Neutrophil (primary cell): ENCODE data around the gene MAP2K7.
A peak's percentile ranks its signal among the peaks of the same experiment; 100 is the strongest.

Experiments
- H3K27ac ChIP-seq: fragments of 200-600 bp; sonication (generic); 2 replicates; pipeline ENCODE4 v1.5.1; 2016; ENCODE audit warnings: mild to moderate bottlenecking, moderate library complexity
- H3K27me3 ChIP-seq: fragments of 200-600 bp; sonication (generic); 2 replicates; pipeline ENCODE4 v1.6.0; 2016; ENCODE audit warnings: mild to moderate bottlenecking
- H3K36me3 ChIP-seq: fragments of 200-600 bp; sonication (generic); 2 replicates; pipeline ENCODE4 v1.5.1; 2017
- H3K4me1 ChIP-seq, 2 experiments: fragments of 200-600 bp in 1 of 2; sonication (generic) in 1 of 2; 1 replicate in 1 of 2; 2 replicates in 1 of 2; pipeline versions ENCODE4 v1.5.1 to v1.6.1; 2013 to 2016; ENCODE audit warnings: low read depth in 1 of 2, low read length in 1 of 2, mild to moderate bottlenecking in 1 of 2, moderate library complexity in 1 of 2; ENCODE audit not compliant: control insufficient read depth in 1 of 2, insufficient read depth in 1 of 2
- H3K4me3 ChIP-seq, 2 experiments: fragments of 200-600 bp in 1 of 2; sonication (generic) in 1 of 2; 1 replicate in 1 of 2; 2 replicates in 1 of 2; pipeline ENCODE4 v1.5.1; 2013 to 2016; ENCODE audit warnings: low read depth in 1 of 2, low read length in 1 of 2, mild to moderate bottlenecking in 1 of 2, moderate library complexity in 1 of 2
- H3K9me3 ChIP-seq: fragments of 200-600 bp; sonication (generic); 2 replicates; pipeline ENCODE4 v1.5.1; 2016
- CTCF ChIP-seq: fragments of 200-600 bp; sonication (generic); IDR thresholded peaks from 2 replicates; pipeline ENCODE4 v1.5.1; 2016; ENCODE audit warnings: antibody characterized with exemption

MAP2K7 gene

GRCh38 chr19:7926021-7926726 lies 22.5 kb downstream of the MAP2K7 start, which contains the start of gene CTXN1:
TSS of gene CTXN1 (minus strand) at chr19:7926135. CDS start at chr19:7925538, 597 bp downstream.
- no peak for TF ChIP-seq CTCF
- Histone ChIP-seq H3K27ac (no peak within 1 kb of the TSS), H3K36me3 (peaks cover 9% of the 10 kb centered on the region), H3K4me1 (peaks cover 13 to 26% of the 10 kb centered on the region in 2 experiments), H3K4me3 (peak within 1 kb of the TSS; percentile 40 to 60), H3K9me3 (no peaks in the 10 kb centered on the region), H3K27me3 (peaks cover 31% of the 10 kb centered on the region)

DNA sequence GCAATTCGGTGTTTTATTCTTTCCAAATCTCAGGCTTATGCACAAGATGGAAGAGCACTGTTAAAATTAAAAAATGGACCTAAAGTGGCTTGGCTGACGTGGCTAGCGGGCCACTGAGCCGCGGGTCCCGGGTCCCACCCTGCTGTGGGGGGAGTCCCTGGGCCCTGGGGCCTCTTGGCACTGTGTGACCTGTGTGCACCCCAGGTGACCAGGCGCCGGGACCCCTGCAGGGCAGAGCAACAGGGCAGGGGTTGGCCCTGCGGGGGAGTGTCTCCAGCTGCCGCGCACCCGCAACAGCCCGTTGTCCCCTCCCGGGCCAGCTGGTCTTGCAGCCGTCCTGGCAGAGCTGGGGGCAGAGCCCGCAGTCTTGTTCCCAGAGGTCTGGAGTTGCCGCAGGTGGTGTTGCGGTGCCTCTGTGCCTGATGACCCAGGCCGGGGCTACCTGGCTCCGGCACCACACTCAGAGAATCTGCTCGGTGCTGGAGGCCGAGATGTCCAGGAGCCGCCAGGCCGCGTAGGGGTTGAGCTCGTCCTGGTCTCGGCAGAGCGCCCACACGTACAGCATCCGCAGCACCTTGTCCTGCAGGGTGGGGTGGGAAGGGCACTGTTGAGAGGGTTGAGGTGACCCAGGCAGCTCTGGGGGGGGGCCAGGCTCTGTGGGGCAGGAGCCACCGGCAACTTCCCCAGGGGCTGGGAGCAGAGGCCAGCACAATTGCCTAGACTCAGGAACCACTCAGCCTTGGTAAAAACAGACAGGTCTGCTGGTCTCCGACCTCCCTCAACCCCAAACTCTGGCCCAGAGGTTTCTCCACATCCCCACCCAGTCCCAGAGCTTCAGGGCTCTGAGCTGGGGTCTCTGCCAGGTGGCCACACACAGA lies 23.3 kb downstream of the MAP2K7 start:
- Histone ChIP-seq H3K36me3 (peaks cover 17% of the 10 kb centered on the region), H3K27me3 (peaks cover 31% of the 10 kb centered on the region), H3K9me3 (no peaks in the 10 kb centered on the region), H3K27ac (no peak overlapping the region), H3K4me1 (peaks cover 5 to 18% of the 10 kb centered on the region in 2 experiments), H3K4me3 (no peak overlapping the region)
- TF ChIP-seq CTCF: no peak

GRCh38 chr19:7927605-7928333 lies 24.1 kb downstream of the MAP2K7 start:
- TF ChIP-seq CTCF: no peak
- no peak overlapping the region for H3K4me3 ChIP-seq
- peaks cover 25% of the 10 kb centered on the region for H3K36me3 ChIP-seq
- H3K27ac ChIP-seq: no peak overlapping the region
- H3K4me1 ChIP-seq: peaks cover 5 to 14% of the 10 kb centered on the region in 2 experiments
- H3K9me3 ChIP-seq: no peaks in the 10 kb centered on the region
- peaks cover 31% of the 10 kb centered on the region for H3K27me3 ChIP-seq

GRCh38 chr19:7928334-7928706 lies 24.6 kb downstream of the MAP2K7 start:
- peaks cover 31% of the 10 kb centered on the region for H3K27me3 ChIP-seq
- no peak for TF ChIP-seq CTCF
- H3K4me3 ChIP-seq: no peak overlapping the region
- no peak overlapping the region for H3K27ac ChIP-seq
- H3K4me1 ChIP-seq: peaks cover 5 to 14% of the 10 kb centered on the region in 2 experiments
- H3K9me3 ChIP-seq: no peaks in the 10 kb centered on the region
- peaks cover 30% of the 10 kb centered on the region for H3K36me3 ChIP-seq
